ENCODE data around the gene GNAZ. TPM values are rescaled to one million over a fixed set of nuclear protein-coding genes. Genes with fewer than 3 reads are reported as not detected.
A peak's percentile ranks its signal among the peaks of the same experiment; 100 is the strongest.

Gene GNAZ
- total RNA-seq (2021; fragmentation: NEBNext Ultra II Directional; extraction: Animal tissue kit (Norgen Biotek cat#: 25700)) (9.6 and 9.7 TPM in 2 replicates), polyA plus RNA-seq (2011; rRNA removed) (6.6 and 6.9 TPM in 2 replicates), polyA minus RNA-seq (2011; rRNA and poly(A)+ RNA removed) (6.4 and 7.5 TPM in 2 replicates)
- polyA plus RNA-seq (2011; cell fraction: cytosol; rRNA removed) = 7.7 TPM
- polyA plus RNA-seq (2011; cell fraction: nucleus; rRNA removed) = 7.4 TPM
- 5.7 to 7.8 TPM (median 6.8 TPM) in 4 replicates for polyA plus RNA-seq (2012, experiment 1 of 2)
- polyA plus RNA-seq (2012, experiment 2 of 2) = 4.4 TPM
- polyA plus RNA-seq (2013, experiment 1 of 2) = 5.3 TPM
- polyA plus RNA-seq (2013, experiment 2 of 2) = 5.5 TPM
- polyA minus RNA-seq (2011; cell fraction: cytosol; rRNA and poly(A)+ RNA removed) = 5.6 TPM
- 4.3 TPM for polyA minus RNA-seq (2011; cell fraction: nucleus; rRNA and poly(A)+ RNA removed)
- long read RNA-seq, experiment 1, partial matches to known transcripts = 3 of 5 reads
- long read RNA-seq, experiment 1, other reads (novel, unspliced or antisense) = 1 of 5 reads
- long read RNA-seq, experiment 2 = 0 reads

- Histone ChIP-seq H3K27ac (ENCODE audit: low read depth, low read length) (no peak within 1 kb of the TSS), H2BK120ac (replicated peaks; ENCODE audit: low read depth, low read length) (no peak within 1 kb of the TSS), H2BK5ac (ENCODE audit: low read depth, low read length) (no peak within 1 kb of the TSS), H3K4me1 (replicated peaks in 1 of 4; ENCODE audit: control insufficient read depth in 3 of 4, insufficient read depth in 4 of 4, low read length in 3 of 4) (peaks cover 0 to 10% (median 5%) of the 10 kb centered on the region in 4 experiments; a peak in 5 of 7 replicates), H3K23ac (ENCODE audit: insufficient read length) (no peak within 1 kb of the TSS), H2AK5ac (ENCODE audit: low read depth, low read length) (no peak within 1 kb of the TSS), H3K4me2 (ENCODE audit: insufficient read depth in 1 of 2, low read depth in 2 of 2, low read length in 2 of 2) (peak within 1 kb of the TSS; percentile 91 to 92), H3K18ac (ENCODE audit: extremely low read depth, low read length) (peak within 1 kb of the TSS; percentile 38), H3K9ac (replicated peaks in 1 of 4; ENCODE audit: extremely low read depth in 1 of 4, low read depth in 3 of 4, low read length in 3 of 4) (peak within 1 kb of the TSS in 1 of 4 experiments; percentile 16; a peak in 3 of 7 replicates), H2BK20ac (ENCODE audit: low read length) (no peak within 1 kb of the TSS), H3K14ac (ENCODE audit: insufficient read length) (no peak within 1 kb of the TSS), H2BK15ac (ENCODE audit: low read length) (no peak within 1 kb of the TSS), H3K4ac (replicated peaks; ENCODE audit: insufficient read length, low read depth, low read length) (no peak within 1 kb of the TSS), H3K79me1 (ENCODE audit: low read depth, low read length) (no peaks in the 10 kb centered on the region; the same call in 1 of the 2 replicates), H3K27me3 (replicated peaks in 1 of 4; ENCODE audit: control insufficient read depth in 3 of 4, extremely low read depth in 1 of 4, insufficient read depth in 3 of 4, low read length in 3 of 4) (peaks cover 6 to 42% (median 36%) of the 10 kb centered on the region in 4 experiments), H3K23me2 (ENCODE audit: low read depth, low read length) (peaks cover 11% of the 10 kb centered on the region; the same call in 1 of the 2 replicates), H4K5ac (ENCODE audit: insufficient read length, low read depth, low read length) (no peak within 1 kb of the TSS), H3K56ac (replicated peaks; ENCODE audit: insufficient read length, low read depth, low read length) (no peak within 1 kb of the TSS), H3K36me3 (ENCODE audit: control insufficient read depth in 2 of 4, insufficient read depth in 4 of 4, low read length in 3 of 4) (no peaks in the 10 kb centered on the region), H2AFZ (ENCODE audit: low read length) (peak within 1 kb of the TSS; percentile 97), H2BK12ac (ENCODE audit: low read depth, low read length) (no peak within 1 kb of the TSS), H3K4me3 (ENCODE audit: extremely low read depth in 1 of 4, insufficient read depth in 2 of 4, low read depth in 3 of 4, low read length in 4 of 4) (peak within 1 kb of the TSS; percentile 53 to 93 (median 62)), H4K20me1 (replicated peaks in 1 of 2; ENCODE audit: control insufficient read depth in 1 of 2, insufficient read depth in 2 of 2, low read length in 2 of 2) (peaks cover 6 to 17% of the 10 kb centered on the region in 2 experiments), H3K9me3 (ENCODE audit: insufficient read depth in 2 of 2, low read depth in 1 of 2, low read length in 1 of 2) (no peaks in the 10 kb centered on the region), H3K79me2 (ENCODE audit: control insufficient read depth in 1 of 2, insufficient read depth in 2 of 2, low read length in 2 of 2) (no peaks in the 10 kb centered on the region), H4K91ac (replicated peaks; ENCODE audit: insufficient read length, low read length) (no peak within 1 kb of the TSS), H4K8ac (ENCODE audit: extremely low read depth, insufficient read depth, low read length) (no peak within 1 kb of the TSS; the same call in 1 of the 2 replicates)
- WGBS, 2 experiments (ENCODE audit: extremely low coverage in 1 of 2, insufficient coverage in 1 of 2, insufficient read length in 1 of 2, insufficient replicate concordance in 2 of 2, low coverage in 1 of 2, low lambda C conversion rate in 2 of 2, missing lambda C conversion rate in 1 of 2) = 7% methylated on average over 14 of the region's 87 CpGs; no CpG with 5 or more reads in 1 of the 2 experiments
- FAIRE-seq (no peak), DNase-seq (ENCODE audit: low read depth in 1 of 2, low spot score in 2 of 2) (peak in 1 of 2 experiments; percentile 78)
- TF ChIP-seq CBX8 (IDR thresholded peaks at IDR 0.05; ENCODE audit: borderline replicate concordance, low read depth, low read length) = no peak
- 0 out of 4 replicates have a peak, but pooled peaks of 1 of the 2 experiments have one; percentile 8 for TF ChIP-seq SIN3A (conservative IDR thresholded peaks at IDR 0.05 in 1 of 2, IDR thresholded peaks at IDR 0.05 in 1 of 2; ENCODE audit: low read depth in 1 of 2, low read length in 2 of 2)
- peak; percentile 35 for TF ChIP-seq ASH2L (IDR thresholded peaks at IDR 0.05; ENCODE audit: low read length)
- TF ChIP-seq SIRT6 (IDR thresholded peaks at IDR 0.05; ENCODE audit: low read length) = no peak
- TF ChIP-seq SUZ12 (IDR thresholded peaks at IDR 0.05; ENCODE audit: low read length) = 0 out of 2 replicates have a peak, but pooled peaks have one; percentile 37
- ChIA-PET CTCF (ENCODE audit: partially characterized antibody) (interaction anchor here (0.8 to 5.2 kb wide), 9 partner anchors 11 to 113 kb away, joined by 3 to 25 read pairs (median 4); no protein-coding TSS in a partner anchor), POLR2A (ENCODE audit: partially characterized antibody) (interaction anchor here (1.1 kb wide), 1 partner anchor 16 kb away, joined by 5 read pairs; no protein-coding TSS in a partner anchor)
These were observed at the start of gene GNAZ for GRCh38 chr22:23070418-23071229. GNAZ (plus strand) TSS chr22:23070519; CDS start chr22:23095696, 25,177 bp downstream.
